Esophagus muscularis mucosa (tissue), 4 donors: ENCODE results near the gene DUOXA1. TPM values are rescaled to one million over a fixed set of nuclear protein-coding genes. Genes with fewer than 3 reads are reported as not detected.
"Not testable (repeated sequence)": the region's sequence is repeated elsewhere in the genome, so short reads cannot be mapped to it uniquely, and the experiment has no call there.

Experiments
- DNase-seq: peaks from one replicate; pipeline ENCODE4 v3.0.0-alpha.2; 2017; ENCODE audit errors: extremely low spot score
- H3K27ac ChIP-seq, 4 donors: fragments of 200-600 bp; sonication (generic); replicated peaks in 1 of 4; 1 replicate in 3 of 4; 2 replicates in 1 of 4; pipeline ENCODE4 v1.5.1; 2016 to 2019; ENCODE audit warnings: mild to moderate bottlenecking in 1 of 4
- H3K27me3 ChIP-seq, 4 donors: fragments of 200-600 bp; sonication (generic); one replicate each; pipeline versions ENCODE4 v1.5.1 to v1.6.0; 2016 to 2019
- H3K36me3 ChIP-seq, 4 donors: fragments of 200-600 bp; sonication (generic); one replicate each; pipeline ENCODE4 v1.5.1; 2016 to 2019
- H3K4me1 ChIP-seq, 4 donors: fragments of 200-600 bp; sonication (generic); one replicate each; pipeline ENCODE4 v1.5.1; 2016 to 2019
- H3K4me3 ChIP-seq, 4 donors: fragments of 200-600 bp; sonication (generic); 1 replicate in 2 of 4; 2 replicates in 2 of 4; pipeline ENCODE4 v1.5.1; 2016 to 2019; ENCODE audit warnings: mild to moderate bottlenecking in 4 of 4, moderate library complexity in 1 of 4
- H3K9me3 ChIP-seq, 4 donors: fragments of 200-600 bp; sonication (generic); 1 replicate in 3 of 4; 2 replicates in 1 of 4; pipeline ENCODE4 v1.5.1; 2016 to 2019
- WGBS: methylation state at CpG from one replicate; pipeline ENCODE4 v1.1.5; 2018; 5-methylcytosine and 5-hydroxymethylcytosine counted together
- intact Hi-C: fragments of 100-400 bp; cut with DNase I; formaldehyde crosslinking; loops from one replicate; pipeline ENCODE4 v1.15.1; 2023
- total RNA-seq, 4 donors: library from RNA; depleted of rRNA; stranded (reverse); fragments of >200 nt; gene quantifications; one replicate each; pipeline versions ENCODE4 v1.1.0 to v1.2.1, GENCODE V29; 2016

DUOXA1 gene
- total RNA-seq, 4 donors from 2014 or later, result 0.13 to 0.52 TPM; not detected in 2

- H3K36me3 ChIP-seq, H3K4me1 ChIP-seq, intact Hi-C loops, H3K27ac ChIP-seq, H3K9me3 ChIP-seq, H3K27me3 ChIP-seq, H3K4me3 ChIP-seq, DNase-seq: not testable (repeated sequence)
- WGBS, result 89% methylated on average over 4 of the region's 5 CpGs
Observed at GRCh38 chr15:45079628-45080246, 49.9 kb downstream of the DUOXA1 start.

GRCh38 chr15:45079201-45079600, 50.5 kb downstream of the DUOXA1 start:
- intact Hi-C loops, H3K4me1 ChIP-seq: not testable (repeated sequence)
- 82% methylated on average over 5 of the region's 5 CpGs for WGBS

GRCh38 chr15:45077391-45077790, 52.3 kb downstream of the DUOXA1 start:
- 83% methylated on average over 2 of the region's 2 CpGs for WGBS
- H3K9me3 ChIP-seq, H3K36me3 ChIP-seq, H3K27ac ChIP-seq, H3K4me3 ChIP-seq, H3K4me1 ChIP-seq, intact Hi-C loops, DNase-seq, H3K27me3 ChIP-seq: not testable (repeated sequence)

More at GRCh38 chr15:45079201-45079600, 50.5 kb downstream of the DUOXA1 start:
- H3K27ac ChIP-seq, H3K27me3 ChIP-seq, H3K4me3 ChIP-seq, DNase-seq, H3K36me3 ChIP-seq, H3K9me3 ChIP-seq: not testable (repeated sequence)

- H3K9me3 ChIP-seq, H3K4me1 ChIP-seq, H3K27ac ChIP-seq, H3K4me3 ChIP-seq, DNase-seq, H3K27me3 ChIP-seq, H3K36me3 ChIP-seq, intact Hi-C loops: not testable (repeated sequence)
- WGBS, result no CpG with 5 or more reads among the region's 9 CpGs
Observed at GRCh38 chr15:45075440-45076320, 54.0 kb downstream of the DUOXA1 start.

GRCh38 chr15:45073602-45074001, 56.1 kb downstream of the DUOXA1 start:
- intact Hi-C loops, H3K4me1 ChIP-seq, H3K27me3 ChIP-seq, H3K4me3 ChIP-seq, DNase-seq, H3K27ac ChIP-seq, H3K9me3 ChIP-seq: not testable (repeated sequence)
- peaks cover 3 to 18% (median 7%) of the 10 kb centered on the region in 4 donors for H3K36me3 ChIP-seq

GRCh38 chr15:45069942-45070360, 59.7 kb downstream of the DUOXA1 start:
- WGBS, result 87% methylated on average over 3 of the region's 6 CpGs
- H3K27ac ChIP-seq, H3K27me3 ChIP-seq, DNase-seq, intact Hi-C loops, H3K4me3 ChIP-seq, H3K9me3 ChIP-seq, H3K4me1 ChIP-seq: not testable (repeated sequence)
- H3K36me3 ChIP-seq, result peaks cover 3 to 18% (median 7%) of the 10 kb centered on the region in 4 donors

Other genes starting within 250 kb of the DUOXA1 start
- gene TERB2, start 173.2 kb downstream of the DUOXA1 start, total RNA-seq, result not detected
- gene SORD, start 106.7 kb downstream of the DUOXA1 start, total RNA-seq, result 1 to 10 TPM; 3.3 to 6.6 (median 5.9) TPM
- under 1 TPM; under 0.01 to 0.86 (median 0.10) TPM for gene DUOX2, start 15.7 kb downstream of the DUOXA1 start, total RNA-seq
- under 1 TPM in 2 of 4 donors, not detected in 2; 0.42 to 0.52 TPM for gene DUOXA2, start 15.6 kb downstream of the DUOXA1 start, total RNA-seq
- gene DUOX1, start 115 bp upstream of the DUOXA1 start, total RNA-seq, result 1 to 10 TPM in 1 of 4 donors, under 1 TPM in 3; 0.33 to 1.7 (median 0.61) TPM
- gene SHF, start 58.1 kb upstream of the DUOXA1 start, total RNA-seq, result 10 to 100 TPM in 2 of 4 donors, 1 to 10 TPM in 2; 4.6 to 15.4 (median 10.2) TPM
- gene SLC28A2, start 122.4 kb upstream of the DUOXA1 start, total RNA-seq, result not detected
- gene GATM, start 248.7 kb upstream of the DUOXA1 start, total RNA-seq, result 10 to 100 TPM; 21.7 to 34.2 (median 24.4) TPM